ENCODE measurements around the gene CNTNAP2. TPM values are rescaled to one million over a fixed set of nuclear protein-coding genes. Genes with fewer than 3 reads are reported as not detected.

Gene CNTNAP2
- total and polyA plus RNA-seq, 2 of the 13 experiments (the other 11 are each of a cell fraction or from before 2014, with no cell fraction given), result 0.40 to 0.42 TPM

DNA sequence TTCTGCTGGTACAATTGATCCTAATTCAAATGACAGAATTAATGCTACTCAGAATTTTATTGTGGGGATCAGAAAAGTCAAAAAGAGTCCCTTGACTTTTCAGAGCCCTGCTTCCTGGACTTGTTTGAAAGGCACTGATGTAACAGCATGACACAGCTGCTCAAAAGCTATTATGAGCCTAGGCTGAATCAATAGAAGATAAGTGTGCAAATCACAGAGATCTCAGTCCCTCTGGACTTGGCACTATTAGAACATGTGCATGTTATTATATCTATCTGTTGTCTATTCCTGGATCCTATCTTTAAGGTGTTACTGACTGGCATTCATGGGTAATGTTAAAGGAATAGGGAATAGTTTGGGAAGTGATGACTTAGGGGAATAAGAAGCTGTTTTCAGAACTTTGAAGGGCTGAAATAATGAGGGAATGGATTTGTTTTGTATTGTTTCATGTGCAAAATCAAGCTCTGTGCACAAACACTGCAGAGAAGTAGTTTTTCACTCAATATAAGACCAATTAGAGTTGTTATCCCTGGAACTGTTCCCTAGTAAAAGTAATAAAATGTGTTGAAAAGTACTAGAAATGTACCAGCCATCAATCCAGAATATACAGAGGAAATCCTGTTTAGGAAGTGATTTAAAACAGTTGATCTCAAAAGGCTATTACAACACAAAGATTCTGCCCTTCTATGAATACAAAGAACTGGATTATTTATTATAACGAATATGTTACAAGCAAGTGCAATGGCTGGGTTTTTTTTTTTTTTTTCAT is 1659.1 kb downstream of the CNTNAP2 start (continued):
- TF ChIP-seq ZBTB40 (IDR thresholded peaks at IDR 0.05), result no peak
- TF ChIP-seq ZBTB40 (CRISPR knock-in tag; IDR thresholded peaks at IDR 0.05), result no peak
- TF ChIP-seq ZHX1 (CRISPR knock-in tag; IDR thresholded peaks at IDR 0.05; ENCODE audit: low read depth), result no peak
- TF ChIP-seq SMAD3 (CRISPR knock-in tag; IDR thresholded peaks at IDR 0.05), result no peak
